DMS53 (cell line): ENCODE measurements around the gene LARGE1.
A peak's percentile ranks its signal among the peaks of the same experiment; 100 is the strongest.
"Not testable (repeated sequence)": the region's sequence is repeated elsewhere in the genome, so short reads cannot be mapped to it uniquely, and the experiment has no call there.

Experiments
- DNase-seq: peaks from one replicate; lab custom pipeline; 2025; lab: John Stamatoyannopoulos, UW

Gene LARGE1

GRCh38 chr22:33474587-33474986 lies 445.7 kb downstream of the LARGE1 start:
- no peak for DNase-seq

- no peak for DNase-seq
These were observed 447.6 kb downstream of the LARGE1 start for GRCh38 chr22:33472462-33473344.

- no peak for DNase-seq
These were observed 449.8 kb downstream of the LARGE1 start for GRCh38 chr22:33470456-33470855.

- no peak for DNase-seq
These were observed 452.6 kb downstream of the LARGE1 start for GRCh38 chr22:33467620-33468095.

GRCh38 chr22:33467080-33467479 lies 453.2 kb downstream of the LARGE1 start:
- DNase-seq: no peak

- DNase-seq: no peak
These were observed 454.7 kb downstream of the LARGE1 start for GRCh38 chr22:33465554-33465953.

GRCh38 chr22:33464698-33465097 lies 455.6 kb downstream of the LARGE1 start:
- no peak for DNase-seq

- no peak for DNase-seq
These were observed 458.4 kb downstream of the LARGE1 start for GRCh38 chr22:33461698-33462434.

GRCh38 chr22:33461245-33461644 lies 459.0 kb downstream of the LARGE1 start:
- DNase-seq: not testable (repeated sequence)

GRCh38 chr22:33459137-33459536 lies 461.1 kb downstream of the LARGE1 start:
- no peak for DNase-seq

- no peak for DNase-seq
These were observed 463.8 kb downstream of the LARGE1 start for GRCh38 chr22:33456511-33456910.

- no peak for DNase-seq
These were observed 465.2 kb downstream of the LARGE1 start for GRCh38 chr22:33455036-33455435.

GRCh38 chr22:33451866-33452469 lies 468.3 kb downstream of the LARGE1 start:
- DNase-seq: peak; percentile 16

GRCh38 chr22:33450756-33451155 lies 469.5 kb downstream of the LARGE1 start:
- DNase-seq: no peak

GRCh38 chr22:33447733-33448132 lies 472.5 kb downstream of the LARGE1 start:
- no peak for DNase-seq

- DNase-seq: no peak
These were observed 476.6 kb downstream of the LARGE1 start for GRCh38 chr22:33443683-33444082.

- no peak for DNase-seq
These were observed 479.5 kb downstream of the LARGE1 start for GRCh38 chr22:33440756-33441155.

- peak; percentile 1 for DNase-seq
These were observed 482.0 kb downstream of the LARGE1 start for GRCh38 chr22:33438273-33438672.

- no peak for DNase-seq
These were observed 489.0 kb downstream of the LARGE1 start for GRCh38 chr22:33431300-33431699.

- DNase-seq: no peak
These were observed 491.0 kb downstream of the LARGE1 start for GRCh38 chr22:33429281-33429680.

- DNase-seq: no peak
These were observed 492.8 kb downstream of the LARGE1 start for GRCh38 chr22:33427461-33427860.

- no peak for DNase-seq
These were observed 493.8 kb downstream of the LARGE1 start for GRCh38 chr22:33426451-33426850.

GRCh38 chr22:33421859-33422258 lies 498.4 kb downstream of the LARGE1 start:
- no peak for DNase-seq
